Measurements from ENCODE around the gene CLDN15. TPM values are rescaled to one million over a fixed set of nuclear protein-coding genes. Genes with fewer than 3 reads are reported as not detected.
"Not testable (repeated sequence)": the region's sequence is repeated elsewhere in the genome, so short reads cannot be mapped to it uniquely, and the experiment has no call there.

The CLDN15 gene
- total RNA-seq: 1 to 10 TPM; 5.1 to 6.6 (median 5.8) TPM

GRCh38 chr7:101237206-101238067, at the start of gene CLDN15:
Gene CLDN15 (minus strand): TSS chr7:101237802. CDS start chr7:101237581, 221 bp downstream.
- Histone ChIP-seq H3K36me3 (peaks cover 16% of the 10 kb centered on the region in 2 donors), H3K27ac (peak within 1 kb of the TSS; percentile 63 to 81 (median 74)), H3K9me3 (no peaks in the 10 kb centered on the region), H3K4me1 (peaks cover 4 to 22% of the 10 kb centered on the region in 2 donors), H3K27me3 (no peaks in the 10 kb centered on the region), H3K4me3 (replicated peaks in 1 of 3) (no peak within 1 kb of the TSS)
- WGBS, 2 donors: 64 to 71% methylated on average over 12 to 18 of the region's 31 CpGs
- DNase-seq: peak; percentile 23 to 28
- intact Hi-C loops (cut with DNase I): no loop called here
- TF ChIP-seq POLR2A (IDR thresholded peaks at IDR 0.05): no peak
- TF ChIP-seq CTCF (IDR thresholded peaks at IDR 0.05): no peak

- 78 to 79% methylated on average over 6 of the region's 6 CpGs for WGBS, 2 donors
Observed at GRCh38 chr7:101287032-101287431, 49.4 kb upstream of the CLDN15 start.

GRCh38 chr7:101285880-101286279, 48.3 kb upstream of the CLDN15 start:
- H3K9me3 ChIP-seq; H3K27ac ChIP-seq; H3K27me3 ChIP-seq; H3K4me3 ChIP-seq (replicated peaks in 1 of 3); intact Hi-C loops (cut with DNase I); H3K36me3 ChIP-seq; H3K4me1 ChIP-seq: not testable (repeated sequence)
- 22 to 46% methylated on average over 3 of the region's 3 CpGs for WGBS, 2 donors
- DNase-seq: peak; percentile 94
- TF ChIP-seq CTCF (IDR thresholded peaks at IDR 0.05): peak in 1 of 6 experiments; percentile 22

More at GRCh38 chr7:101287032-101287431, 49.4 kb upstream of the CLDN15 start:
- TF ChIP-seq POLR2A (IDR thresholded peaks at IDR 0.05) (no peak), CTCF (IDR thresholded peaks at IDR 0.05) (no peak)
- no peaks in the 10 kb centered on the region for H3K27me3 ChIP-seq
- intact Hi-C loops (cut with DNase I): no loop called here
- H3K27ac ChIP-seq: no peak overlapping the region
- no peaks in the 10 kb centered on the region for H3K9me3 ChIP-seq
- no peak for DNase-seq
- no peaks in the 10 kb centered on the region for H3K36me3 ChIP-seq
- no peak overlapping the region for H3K4me3 ChIP-seq (replicated peaks in 1 of 3)
- H3K4me1 ChIP-seq: peaks cover 0 to 4% of the 10 kb centered on the region in 2 donors

- Histone ChIP-seq H3K4me1 (peaks cover 0 to 4% of the 10 kb centered on the region in 2 donors), H3K9me3 (no peaks in the 10 kb centered on the region), H3K36me3 (no peaks in the 10 kb centered on the region), H3K27me3 (no peaks in the 10 kb centered on the region), H3K4me3 (replicated peaks in 1 of 3) (no peak overlapping the region), H3K27ac (no peak overlapping the region)
- TF ChIP-seq CTCF (IDR thresholded peaks at IDR 0.05): no peak
- TF ChIP-seq POLR2A (IDR thresholded peaks at IDR 0.05): no peak
- intact Hi-C loops (cut with DNase I): no loop called here
- 83 to 88% methylated on average over 9 of the region's 9 CpGs for WGBS, 2 donors
- DNase-seq: no peak
Observed at GRCh38 chr7:101285171-101285570, 47.6 kb upstream of the CLDN15 start.

GRCh38 chr7:101280912-101281311, 43.3 kb upstream of the CLDN15 start:
- not testable (repeated sequence) for H3K36me3 ChIP-seq; H3K9me3 ChIP-seq; H3K27me3 ChIP-seq; H3K27ac ChIP-seq; H3K4me1 ChIP-seq; H3K4me3 ChIP-seq (replicated peaks in 1 of 3); DNase-seq
- WGBS, 2 donors: 92 to 96% methylated on average over 8 of the region's 8 CpGs
- intact Hi-C loops (cut with DNase I): loop anchor here (5.0 kb wide), 2 partner anchors 89 to 139 kb away; no protein-coding TSS in a partner anchor
